SK-N-MC (cell line): Measurements from ENCODE around the gene MED17.

ENCODE experiments used
- EZH2 ChIP-seq: fragments of 200-600 bp; sonication (generic); IDR thresholded peaks from one replicate; pipeline ENCODE4 v1.6.1; 2017; ENCODE audit warnings: antibody characterized with exemption
- POLR2AphosphoS5 ChIP-seq: IDR thresholded peaks from 2 replicates; pipeline ENCODE4 v1.6.1; 2012; ENCODE audit warnings: mild to moderate bottlenecking, low read depth, low read length, borderline replicate concordance

GRCh38 chr11:93761910-93762309, 22.2 kb upstream of the MED17 start:
- no peak for TF ChIP-seq POLR2AphosphoS5
- no peak for TF ChIP-seq EZH2
